HepG2 (cell line): ENCODE measurements around the gene AKR1C4. TPM values are rescaled to one million over a fixed set of nuclear protein-coding genes. Genes with fewer than 3 reads are reported as not detected.

ENCODE experiments used
- FOXP1 ChIP-seq, 2 experiments: fragments of 450-650 bp in 1 of 2; IDR thresholded peaks; 2 replicates each; pipeline ENCODE4 v1.6.1; 2017 to 2018; ENCODE audit warnings: antibody characterized with exemption in 1 of 2
- HNF4G ChIP-seq, 2 experiments: sonication (generic) in 1 of 2; formaldehyde crosslinking in 1 of 2; IDR thresholded peaks; 2 replicates each; pipeline versions ENCODE4 v1.4.0 to v1.6.1; 2011 to 2020; ENCODE audit warnings: borderline replicate concordance in 2 of 2, low read depth in 2 of 2, mild to moderate bottlenecking in 2 of 2, low read length in 1 of 2, missing genetic modification reagents in 1 of 2, moderate library complexity in 1 of 2
- HNRNPL ChIP-seq: fragments of 200-400 bp; formaldehyde crosslinking; IDR thresholded peaks from 2 replicates; pipeline ENCODE4 v1.6.1; 2017; ENCODE audit warnings: mild to moderate bottlenecking, low read depth, low read length
- NCOR1 ChIP-seq: fragments of 200-600 bp; sonication (generic); IDR thresholded peaks from 2 replicates; pipeline ENCODE4 v1.7.0; 2017; ENCODE audit warnings: antibody characterized with exemption, low read length, borderline replicate concordance
- NFYB ChIP-seq: sonication (generic); formaldehyde crosslinking; IDR thresholded peaks from 2 replicates; pipeline ENCODE4 v1.4.0; 2020; ENCODE audit warnings: missing genetic modification reagents
- NR2F2 ChIP-seq: IDR thresholded peaks from 2 replicates; pipeline ENCODE4 v1.6.1; 2012; ENCODE audit warnings: low read depth, inconsistent platforms, borderline replicate concordance
- PATZ1 ChIP-seq: sonication (generic); formaldehyde crosslinking; IDR thresholded peaks from 2 replicates; pipeline ENCODE4 v1.4.0; 2020; ENCODE audit warnings: missing genetic modification reagents
- RAD51 ChIP-seq: fragments of 450-650 bp; IDR thresholded peaks from 2 replicates; pipeline ENCODE4 v1.6.1; 2016; ENCODE audit warnings: borderline replicate concordance
- REXO4 ChIP-seq: sonication (generic); formaldehyde crosslinking; IDR thresholded peaks from 2 replicates; pipeline ENCODE4 v1.8.0; 2022; ENCODE audit warnings: missing genetic modification reagents, mild to moderate bottlenecking, borderline replicate concordance
- RXRA ChIP-seq: sonication (generic); formaldehyde crosslinking; IDR thresholded peaks from 2 replicates; pipeline ENCODE4 v1.5.1; 2020; ENCODE audit warnings: missing genetic modification reagents
- SALL1 ChIP-seq: sonication (generic); formaldehyde crosslinking; IDR thresholded peaks from 2 replicates; pipeline ENCODE4 v1.8.0; 2022; ENCODE audit warnings: mild to moderate bottlenecking, missing genetic modification reagents
- SOX5 ChIP-seq: IDR thresholded peaks from 2 replicates; pipeline ENCODE4 v1.6.1; 2016; ENCODE audit warnings: borderline replicate concordance
- SOX6 ChIP-seq, 2 experiments: fragments of 450-650 bp in 1 of 2; sonication (generic) in 1 of 2; formaldehyde crosslinking in 1 of 2; IDR thresholded peaks; 2 replicates each; pipeline versions ENCODE4 v1.4.0 to v1.6.1; 2017 to 2020; ENCODE audit warnings: antibody characterized with exemption in 1 of 2, mild to moderate bottlenecking in 1 of 2, missing genetic modification reagents in 1 of 2
- SP140L ChIP-seq: sonication (generic); formaldehyde crosslinking; IDR thresholded peaks from 2 replicates; pipeline ENCODE4 v1.4.0; 2020; ENCODE audit warnings: missing genetic modification reagents, borderline replicate concordance
- ZBTB39 ChIP-seq: sonication (generic); formaldehyde crosslinking; IDR thresholded peaks from 2 replicates; pipeline ENCODE4 v1.5.0; 2020; ENCODE audit warnings: missing genetic modification reagents
- ZFP36 ChIP-seq: fragments of 150-350 bp; IDR thresholded peaks from 2 replicates; pipeline ENCODE4 v1.6.1; 2018; ENCODE audit warnings: borderline replicate concordance, low read length, low read depth; ENCODE audit not compliant: partially characterized antibody
- ZNF160 ChIP-seq: sonication (generic); formaldehyde crosslinking; IDR thresholded peaks from 2 replicates; pipeline ENCODE4 v1.8.0; 2022; ENCODE audit warnings: mild to moderate bottlenecking, inconsistent platforms, missing genetic modification reagents
- ZNF619 ChIP-seq: sonication (generic); formaldehyde crosslinking; IDR thresholded peaks from 2 replicates; pipeline ENCODE4 v1.4.0; 2020; ENCODE audit warnings: mild to moderate bottlenecking, missing genetic modification reagents
- ZNF768 ChIP-seq: sonication (generic); formaldehyde crosslinking; IDR thresholded peaks from 2 replicates; pipeline ENCODE4 v1.4.0; 2020; ENCODE audit warnings: missing genetic modification reagents
- polyA plus RNA-seq, 8 experiments: library from polyadenylated mRNA; depleted of rRNA in 3 of 8; stranded (reverse) in 7 of 8; unstranded in 1 of 8; fragments of >200 nt; fragmentation: Illumina TruSeq in 4 of 8; extraction: Trizol in 4 of 8; gene quantifications; 2 replicates each; pipeline versions ENCODE4 v1.2.1 to v1.2.3, GENCODE V29; 2011 to 2016; ENCODE audit warnings: low read depth in 4 of 8, missing spikeins in 1 of 8, mixed read lengths in 1 of 8; ENCODE audit not compliant: insufficient read depth in 1 of 8
- total RNA-seq, 5 experiments: library from RNA; depleted of rRNA; stranded (reverse); fragments of >200 nt; fragmentation: Illumina TruSeq; extraction: Trizol; gene quantifications; 2 replicates each; pipeline ENCODE4 v1.2.3, GENCODE V29; 2016; ENCODE audit warnings: low read depth in 1 of 5
- TF ChIP-seq, protein P1 (sequence below): sonication (generic); formaldehyde crosslinking; IDR thresholded peaks from 2 replicates; pipeline ENCODE4 v1.5.0; 2020; ENCODE audit warnings: mild to moderate bottlenecking, missing genetic modification reagents, borderline replicate concordance
- TF ChIP-seq, protein P2 (sequence below): sonication (generic); formaldehyde crosslinking; IDR thresholded peaks from 2 replicates; pipeline ENCODE4 v1.4.0; 2020; ENCODE audit warnings: missing genetic modification reagents; ENCODE audit errors: not compliant biosample characterization

Gene AKR1C4
- total and polyA plus RNA-seq, 2 of the 13 experiments (the other 11 are each of a cell fraction or from before 2014, with no cell fraction given): 0.18 to 1.3 TPM

DNA sequence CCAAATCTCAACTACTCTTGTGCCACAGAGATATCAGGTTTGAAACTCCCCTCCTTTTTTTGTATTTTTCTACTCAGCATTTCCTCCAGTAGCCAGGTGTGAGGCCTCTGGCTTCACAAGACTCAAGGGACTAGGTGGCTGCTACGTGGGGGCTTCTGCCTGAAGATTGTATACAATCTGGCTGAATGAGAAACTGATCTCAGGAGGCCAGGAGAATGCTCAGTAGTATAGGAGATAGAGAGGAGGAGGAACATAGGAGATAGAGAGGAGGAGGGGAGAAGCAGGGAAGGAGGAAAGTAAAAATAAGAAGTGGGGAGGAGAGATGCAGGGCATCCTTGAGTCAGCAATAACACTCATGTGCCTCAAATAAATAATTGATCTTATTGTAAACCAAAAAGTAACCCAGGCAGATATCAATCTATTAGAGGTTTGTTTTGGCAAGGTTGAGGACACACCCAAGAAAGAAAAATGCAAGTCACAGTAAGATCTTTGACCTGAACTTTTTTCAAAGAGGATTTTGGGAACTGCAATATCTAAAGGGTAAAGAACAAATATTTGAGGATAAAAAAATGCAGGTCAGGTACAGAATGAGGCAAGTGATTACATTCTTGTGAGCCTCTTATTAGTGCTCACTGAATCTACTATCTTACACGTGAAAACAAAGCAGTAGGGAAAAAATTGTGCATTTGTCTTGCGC, 48.5 kb upstream of the AKR1C4 start (continued):
- no peak for TF ChIP-seq ZNF160 (CRISPR knock-in tag)
- peak; percentile 86 for TF ChIP-seq HNF4G (IDR thresholded peaks at IDR 0.05; ENCODE audit: borderline replicate concordance, low read depth, low read length)
- TF ChIP-seq HNF4G (CRISPR knock-in tag; IDR thresholded peaks at IDR 0.05; ENCODE audit: borderline replicate concordance, low read depth): no peak
- TF ChIP-seq, protein P1, sequence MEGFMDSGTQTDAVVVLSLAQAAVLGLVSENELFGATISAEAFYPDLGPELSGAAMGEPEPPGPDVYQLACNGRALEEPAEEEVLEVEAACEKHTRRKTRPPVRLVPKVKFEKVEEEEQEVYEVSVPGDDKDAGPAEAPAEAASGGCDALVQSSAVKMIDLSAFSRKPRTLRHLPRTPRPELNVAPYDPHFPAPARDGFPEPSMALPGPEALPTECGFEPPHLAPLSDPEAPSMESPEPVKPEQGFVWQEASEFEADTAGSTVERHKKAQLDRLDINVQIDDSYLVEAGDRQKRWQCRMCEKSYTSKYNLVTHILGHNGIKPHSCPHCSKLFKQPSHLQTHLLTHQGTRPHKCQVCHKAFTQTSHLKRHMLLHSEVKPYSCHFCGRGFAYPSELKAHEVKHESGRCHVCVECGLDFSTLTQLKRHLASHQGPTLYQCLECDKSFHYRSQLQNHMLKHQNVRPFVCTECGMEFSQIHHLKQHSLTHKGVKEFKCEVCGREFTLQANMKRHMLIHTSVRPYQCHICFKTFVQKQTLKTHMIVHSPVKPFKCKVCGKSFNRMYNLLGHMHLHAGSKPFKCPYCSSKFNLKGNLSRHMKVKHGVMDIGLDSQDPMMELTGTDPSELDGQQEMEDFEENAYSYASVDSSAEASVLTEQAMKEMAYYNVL (CRISPR knock-in tag): peak; percentile 74
- TF ChIP-seq RXRA (CRISPR knock-in tag): no peak
- TF ChIP-seq, protein P2, sequence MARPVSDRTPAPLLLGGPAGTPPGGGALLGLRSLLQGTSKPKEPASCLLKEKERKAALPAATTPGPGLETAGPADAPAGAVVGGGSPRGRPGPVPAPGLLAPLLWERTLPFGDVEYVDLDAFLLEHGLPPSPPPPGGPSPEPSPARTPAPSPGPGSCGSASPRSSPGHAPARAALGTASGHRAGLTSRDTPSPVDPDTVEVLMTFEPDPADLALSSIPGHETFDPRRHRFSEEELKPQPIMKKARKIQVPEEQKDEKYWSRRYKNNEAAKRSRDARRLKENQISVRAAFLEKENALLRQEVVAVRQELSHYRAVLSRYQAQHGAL: no peak
- peak; percentile 76 for TF ChIP-seq NR2F2
- TF ChIP-seq HNRNPL: no peak
- no peak for TF ChIP-seq RAD51
- no peak for TF ChIP-seq FOXP1 (IDR thresholded peaks at IDR 0.05)
- peak; percentile 80 for TF ChIP-seq FOXP1 (CRISPR knock-in tag; IDR thresholded peaks at IDR 0.05)
- TF ChIP-seq REXO4: no peak
- TF ChIP-seq NCOR1: peak; percentile 76
- TF ChIP-seq SALL1 (CRISPR knock-in tag): no peak
- TF ChIP-seq SOX6 (IDR thresholded peaks at IDR 0.05): no peak
- TF ChIP-seq SOX6 (CRISPR knock-in tag; IDR thresholded peaks at IDR 0.05): peak; percentile 89
- TF ChIP-seq ZFP36: no peak
- TF ChIP-seq SOX5: peak; percentile 88
- peak; percentile 52; the same call in 1 of the 2 replicates for TF ChIP-seq SP140L (CRISPR knock-in tag)
- TF ChIP-seq NFYB (CRISPR knock-in tag): no peak
- TF ChIP-seq ZNF768 (CRISPR knock-in tag): no peak
- peak; percentile 23; the same call in 1 of the 2 replicates for TF ChIP-seq PATZ1 (CRISPR knock-in tag)
- TF ChIP-seq ZNF619 (CRISPR knock-in tag): no peak
- no peak for TF ChIP-seq ZBTB39 (CRISPR knock-in tag)
